ENCODE data around the gene TEX44. TPM values are rescaled to one million over a fixed set of nuclear protein-coding genes. Genes with fewer than 3 reads are reported as not detected.

The TEX44 gene
- total RNA-seq, 1 donor: not detected

GRCh38 chr2:231640641-231641111 lies 48.0 kb downstream of the TEX44 start:
- peak; percentile 30 for DNase-seq (ENCODE audit: low read depth)
- TF ChIP-seq CTCF (IDR thresholded peaks at IDR 0.05; ENCODE audit: insufficient read depth, low read depth, low read length): no peak
- no peak overlapping the region for H3K4me3 ChIP-seq (ENCODE audit: low read depth, low read length)

- H3K4me3 ChIP-seq (ENCODE audit: low read depth, low read length): peak overlapping the region; percentile 28
- no peak for TF ChIP-seq CTCF (IDR thresholded peaks at IDR 0.05; ENCODE audit: insufficient read depth, low read depth, low read length)
Observed at GRCh38 chr2:231642631-231643494, 50.2 kb downstream of the TEX44 start.

GRCh38 chr2:231643495-231643888 lies 50.8 kb downstream of the TEX44 start:
- DNase-seq (ENCODE audit: low read depth): no peak
- TF ChIP-seq CTCF (IDR thresholded peaks at IDR 0.05; ENCODE audit: insufficient read depth, low read depth, low read length): no peak
- H3K4me3 ChIP-seq (ENCODE audit: low read depth, low read length): no peak overlapping the region

More at GRCh38 chr2:231642631-231643494, 50.2 kb downstream of the TEX44 start:
- peak; percentile 97 for DNase-seq (ENCODE audit: low read depth)

Other genes with a start within 250 kb of the TEX44 start
- 0.43 and 0.64 TPM in 2 replicates for gene B3GNT7, start 197.2 kb upstream of the TEX44 start, total RNA-seq
- gene NCL, start 128.4 kb upstream of the TEX44 start, total RNA-seq: 100 and 103 TPM in 2 replicates
- not detected in 2 replicates for gene NMUR1, start 62.4 kb upstream of the TEX44 start, total RNA-seq
- 598 and 694 TPM in 2 replicates for gene PTMA, start 115.7 kb downstream of the TEX44 start, total RNA-seq
- 17.7 and 24.6 TPM in 2 replicates for gene PDE6D, start 188.4 kb downstream of the TEX44 start, total RNA-seq
- gene COPS7B, start 193.6 kb downstream of the TEX44 start, total RNA-seq: 22.2 and 23.7 TPM in 2 replicates